ENCODE results near the gene ERAP2. TPM values are rescaled to one million over a fixed set of nuclear protein-coding genes. Genes with fewer than 3 reads are reported as not detected.

The ERAP2 gene
- total RNA-seq, 2 experiments from 2014 or later: 19.5 to 29.3 TPM

GRCh38 chr5:96885518-96886338 is 9.4 kb downstream of the ERAP2 start:
- TF ChIP-seq EZH2phosphoT487 (IDR thresholded peaks at IDR 0.05; ENCODE audit: borderline replicate concordance, low read depth, low read length): no peak
- no peak for TF ChIP-seq CTCF (conservative IDR thresholded peaks at IDR 0.05; ENCODE audit: low read length)
- peak; percentile 84 for DNase-seq (ENCODE audit: low spot score)
- peaks cover 39% of the 10 kb centered on the region for H3K4me1 ChIP-seq (ENCODE audit: insufficient read depth, low read length, poor library complexity, severe bottlenecking)
- H3K27ac ChIP-seq (ENCODE audit: low read depth, low read length, poor library complexity, severe bottlenecking): peak overlapping the region; percentile 67
- intact Hi-C loops (cut with micrococcal nuclease; ENCODE audit: unreplicated experiment): no loop called here
- H2AFZ ChIP-seq (ENCODE audit: low read length): peak overlapping the region; percentile 28; the same call in 1 of the 2 replicates
- CTCF ChIA-PET (ENCODE audit: unreplicated experiment): interaction anchor here (0.9 to 1.5 kb wide), 4 partner anchors 9 to 38 kb away, joined by 3 to 7 read pairs (median 5); partner anchors contain the start of gene ERAP2
- H3K4me2 ChIP-seq (ENCODE audit: low read length): peak overlapping the region; percentile 71
- H3K79me2 ChIP-seq (ENCODE audit: insufficient read depth, low read depth, low read length): no peaks in the 10 kb centered on the region
- no TSS peak for BruUV-seq (replicated peaks)
- H3K9me2 ChIP-seq (ENCODE audit: insufficient read depth, low read length): no peaks in the 10 kb centered on the region
- H3K36me3 ChIP-seq (ENCODE audit: insufficient read depth, low read length): peaks cover 79% of the 10 kb centered on the region
- H3K4me3 ChIP-seq (ENCODE audit: low read depth, low read length, poor library complexity, severe bottlenecking): peak overlapping the region; percentile 42
- no peaks in the 10 kb centered on the region for H3K9me3 ChIP-seq (ENCODE audit: low read length)
- H4K20me1 ChIP-seq (ENCODE audit: insufficient read depth, low read length): no peaks in the 10 kb centered on the region
- POLR2A ChIA-PET: interaction anchor here (0.7 to 2.1 kb wide), 14 partner anchors 9 to 117 kb away, joined by 3 to 16 read pairs (median 4); partner anchors contain the start of genes ERAP1 and ERAP2

- Histone ChIP-seq H4K20me1 (ENCODE audit: insufficient read depth, low read length) (no peaks in the 10 kb centered on the region), H3K4me3 (ENCODE audit: low read depth, low read length, poor library complexity, severe bottlenecking) (no peak overlapping the region), H3K9me2 (ENCODE audit: insufficient read depth, low read length) (no peaks in the 10 kb centered on the region), H3K4me2 (ENCODE audit: low read length) (no peak overlapping the region), H3K4me1 (ENCODE audit: insufficient read depth, low read length, poor library complexity, severe bottlenecking) (peaks cover 23% of the 10 kb centered on the region), H3K9me3 (ENCODE audit: low read length) (no peaks in the 10 kb centered on the region), H3K79me2 (ENCODE audit: insufficient read depth, low read depth, low read length) (no peaks in the 10 kb centered on the region; the same call in 1 of the 2 replicates), H3K27ac (ENCODE audit: low read depth, low read length, poor library complexity, severe bottlenecking) (no peak overlapping the region), H2AFZ (ENCODE audit: low read length) (no peak overlapping the region), H3K36me3 (ENCODE audit: insufficient read depth, low read length) (peaks cover 78% of the 10 kb centered on the region)
- no TSS peak for BruUV-seq (replicated peaks)
- no peak for DNase-seq (ENCODE audit: low spot score)
- intact Hi-C loops (cut with micrococcal nuclease; ENCODE audit: unreplicated experiment): no loop called here
- POLR2A ChIA-PET: interaction anchor here (0.9 to 1.4 kb wide), 2 partner anchors 23 to 38 kb away, joined by 3 to 4 read pairs; no protein-coding TSS in a partner anchor
- no peak for TF ChIP-seq EZH2phosphoT487 (IDR thresholded peaks at IDR 0.05; ENCODE audit: borderline replicate concordance, low read depth, low read length)
- no peak for TF ChIP-seq CTCF (conservative IDR thresholded peaks at IDR 0.05; ENCODE audit: low read length)
- CTCF ChIA-PET (ENCODE audit: unreplicated experiment): no interaction called here
Measured at GRCh38 chr5:96893342-96893741, 17.0 kb downstream of the ERAP2 start.
